HCT116 (cell line): ENCODE results near the gene SLC25A33. TPM values are rescaled to one million over a fixed set of nuclear protein-coding genes. Genes with fewer than 3 reads are reported as not detected.

Source experiments
- ATAC-seq: fragments of 200-7000 bp; cut with Tn5 transposase; 2 replicates; pipeline ENCODE4 v1.9.1; 2020; ENCODE audit warnings: mild to moderate bottlenecking, moderate library complexity
- BruUV-seq: library from RNA; stranded (reverse); fragments of 400-500 nt; replicated peaks from 2 replicates; lab custom pipeline; 2021; lab: Mats Ljungman, UMichigan
- CTCF ChIA-PET: fragments of 300-600 bp; sonication (Branson Sonifier 250); formaldehyde crosslinking; loops from one replicate; lab custom pipeline; 2021; ENCODE audit warnings: antibody characterized with exemption; lab: Charles Lee
- POLR2A ChIA-PET: fragments of 300-600, 350-600 bp; sonication (Branson Sonifier 250); formaldehyde crosslinking; loops from one replicate; lab custom pipeline; 2021; ENCODE audit warnings: antibody characterized with exemption; lab: Charles Lee
- RAD21 ChIA-PET, 2 experiments: fragments of 300-600 bp; sonication (Branson Sonifier 250); formaldehyde crosslinking; loops; one replicate each; lab custom pipeline; 2023; ENCODE audit warnings: low total read pairs in 2 of 2; ENCODE audit not compliant: uncharacterized antibody in 2 of 2, unreplicated experiment in 2 of 2, low non-redundant PET in 1 of 2; lab: Charles Lee
- DNase-seq: peaks from one replicate; pipeline ENCODE4 v3.0.0-alpha.2; 2010; ENCODE audit warnings: low read depth, low spot score
- H2AFZ ChIP-seq: fragments of 200-600 bp; shearing (Covaris generic), sonication (generic); 2 replicates; pipeline ENCODE4 v1.6.1; 2017; ENCODE audit warnings: low read depth, mixed run types, mixed read lengths, antibody characterized with exemption, low read length; ENCODE audit not compliant: poor library complexity, severe bottlenecking
- H3K27ac ChIP-seq: 2 replicates; pipeline ENCODE4 v1.5.1; 2012; ENCODE audit warnings: low read depth, low read length
- H3K27me3 ChIP-seq: fragments of 200-600 bp; sonication (generic); 2 replicates; pipeline ENCODE4 v1.6.1; 2016; ENCODE audit warnings: mixed run types, low read length, mixed read lengths; ENCODE audit not compliant: insufficient read depth
- H3K36me3 ChIP-seq, 2 experiments: fragments of 200-500 bp in 1 of 2; fragments of 200-600 bp in 1 of 2; sonication (Bioruptor generic) in 1 of 2; sonication (generic) in 1 of 2; 2 replicates each; pipeline versions ENCODE4 v1.5.1 to v1.6.1; 2014 to 2016; ENCODE audit warnings: low read length in 2 of 2, inconsistent platforms in 1 of 2, mixed read lengths in 1 of 2, mixed run types in 1 of 2; ENCODE audit not compliant: insufficient read depth in 2 of 2, control insufficient read depth in 1 of 2
- H3K4me1 ChIP-seq, 2 experiments: fragments of 200-600 bp in 1 of 2; sonication (generic) in 1 of 2; 2 replicates each; pipeline versions ENCODE4 v1.5.1 to v1.6.1; 2012 to 2017; ENCODE audit warnings: low read length in 2 of 2, inconsistent platforms in 1 of 2, mild to moderate bottlenecking in 1 of 2, mixed read lengths in 1 of 2, mixed run types in 1 of 2, moderate library complexity in 1 of 2; ENCODE audit not compliant: insufficient read depth in 2 of 2, control insufficient read depth in 1 of 2
- H3K4me2 ChIP-seq: fragments of 200-600 bp; sonication (generic); 2 replicates; pipeline ENCODE4 v1.6.1; 2017; ENCODE audit warnings: mixed run types, low read length, mixed read lengths
- H3K4me3 ChIP-seq, 2 experiments: fragments of 200-600 bp in 1 of 2; sonication (generic) in 1 of 2; replicated peaks in 1 of 2; 2 replicates each; pipeline ENCODE4 v1.5.1; 2011 to 2016; ENCODE audit warnings: low read length in 2 of 2, control low read depth in 1 of 2, low read depth in 1 of 2, mild to moderate bottlenecking in 1 of 2, mixed read lengths in 1 of 2, mixed run types in 1 of 2
- H3K79me2 ChIP-seq: fragments of 200-600 bp; sonication (generic); 2 replicates; pipeline ENCODE4 v1.6.1; 2017; ENCODE audit warnings: mild to moderate bottlenecking, mixed run types, low read length, moderate library complexity, mixed read lengths; ENCODE audit not compliant: insufficient read depth
- H3K9ac ChIP-seq: fragments of 200-600 bp; sonication (generic); 2 replicates; pipeline ENCODE4 v1.6.1; 2016; ENCODE audit warnings: low read length, mixed read lengths
- H3K9me2 ChIP-seq: fragments of 200-600 bp; sonication (generic), shearing (Covaris generic); 2 replicates; pipeline ENCODE4 v1.6.1; 2017; ENCODE audit warnings: mixed run types, mild to moderate bottlenecking, moderate library complexity; ENCODE audit not compliant: insufficient read depth
- H3K9me3 ChIP-seq, 2 experiments: fragments of 200-500 bp in 1 of 2; fragments of 200-600 bp in 1 of 2; sonication (Bioruptor generic) in 1 of 2; sonication (generic) in 1 of 2; 2 replicates each; pipeline ENCODE4 v1.6.1; 2014 to 2017; ENCODE audit warnings: low read length in 2 of 2, mixed read lengths in 2 of 2, inconsistent platforms in 1 of 2, low read depth in 1 of 2, mild to moderate bottlenecking in 1 of 2, mixed run types in 1 of 2, moderate library complexity in 1 of 2; ENCODE audit not compliant: control insufficient read depth in 1 of 2, insufficient read depth in 1 of 2
- H4K20me1 ChIP-seq: fragments of 200-600 bp; sonication (generic), shearing (Covaris generic); 2 replicates; pipeline ENCODE4 v1.6.1; 2017; ENCODE audit warnings: mixed run types, mild to moderate bottlenecking, moderate library complexity; ENCODE audit not compliant: insufficient read depth
- ATF3 ChIP-seq: IDR thresholded peaks from 2 replicates; pipeline ENCODE4 v1.6.1; 2012
- CBX3 ChIP-seq: IDR thresholded peaks from 2 replicates; pipeline ENCODE4 v1.6.1; 2012; ENCODE audit warnings: low read depth
- CTCF ChIP-seq, 3 experiments: fragments of 200-600 bp in 1 of 3; sonication (generic) in 1 of 3; IDR thresholded peaks in 2 of 3; conservative IDR thresholded peaks in 1 of 3; 2 replicates each; pipeline ENCODE4 v1.5.1; 2012 to 2017; ENCODE audit warnings: low read depth in 2 of 3, low read length in 2 of 3, antibody characterized with exemption in 1 of 3, borderline replicate concordance in 1 of 3, control low read depth in 1 of 3, mild to moderate bottlenecking in 1 of 3, mixed read lengths in 1 of 3, mixed run types in 1 of 3, moderate library complexity in 1 of 3; ENCODE audit not compliant: insufficient read depth in 1 of 3
- JUND ChIP-seq: IDR thresholded peaks from 2 replicates; pipeline ENCODE4 v1.6.1; 2012
- MAX ChIP-seq: IDR thresholded peaks from 2 replicates; pipeline ENCODE4 v1.6.1; 2012
- RAD21 ChIP-seq: IDR thresholded peaks from 2 replicates; pipeline ENCODE4 v1.6.1; 2012; ENCODE audit warnings: low read depth, mild to moderate bottlenecking
- SIN3A ChIP-seq: IDR thresholded peaks from 2 replicates; pipeline ENCODE4 v1.6.1; 2012; ENCODE audit warnings: low read depth
- SP1 ChIP-seq: IDR thresholded peaks from 2 replicates; pipeline ENCODE4 v1.6.1; 2012; ENCODE audit warnings: low read depth
- SRF ChIP-seq: IDR thresholded peaks from 2 replicates; pipeline ENCODE4 v1.6.1; 2012; ENCODE audit warnings: low read depth
- YY1 ChIP-seq: IDR thresholded peaks from 2 replicates; pipeline ENCODE4 v1.6.1; 2011; ENCODE audit warnings: low read length, low read depth, moderate library complexity, mild to moderate bottlenecking; ENCODE audit not compliant: insufficient replicate concordance; ENCODE audit errors: extremely low read depth
- ZFX ChIP-seq: fragments of 450-650 bp; IDR thresholded peaks from 2 replicates; pipeline ENCODE4 v1.6.1; 2017
- intact Hi-C: fragments of 100-400 bp; cut with micrococcal nuclease; formaldehyde crosslinking; loops from 2 replicates; pipeline ENCODE4 v1.10.0; 2022
- total RNA-seq: library from RNA; stranded (reverse); gene quantifications from one replicate; pipeline ENCODE4 v1.2.1, GENCODE V29; 2021; ENCODE audit not compliant: unreplicated experiment

SLC25A33 gene
- total RNA-seq, 1 experiment from 2014 or later = 9.8 TPM

DNA sequence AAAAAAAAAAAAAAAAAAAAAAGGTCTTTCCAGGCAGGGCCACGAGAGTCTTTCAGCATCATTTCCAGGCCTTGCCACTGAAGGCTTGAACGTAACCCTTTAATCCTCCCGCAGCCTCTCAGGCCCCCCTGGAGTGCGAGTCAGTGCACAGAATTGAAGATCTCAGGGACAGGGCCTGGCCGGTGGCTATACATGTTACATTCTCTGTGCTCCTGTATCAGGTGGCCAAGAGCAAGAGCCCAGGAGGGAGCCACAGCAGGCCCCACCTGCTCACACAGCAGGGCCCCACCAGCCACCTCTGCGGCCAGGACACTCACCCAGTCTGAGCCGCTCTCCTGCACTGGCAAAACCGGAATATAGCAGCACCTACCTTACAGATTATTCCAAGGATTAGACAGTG is 34.1 kb upstream of the SLC25A33 start:
- no peak overlapping the region for H3K9ac ChIP-seq
- ChIA-PET POLR2A (interaction anchor here (0.7 kb wide), 1 partner anchor 624 kb away, joined by 3 read pairs; no protein-coding TSS in a partner anchor), RAD21 (no interaction called here), CTCF (no interaction called here)
- DNase-seq = no peak
- H3K4me3 ChIP-seq = no peak overlapping the region
- H3K9me3 ChIP-seq = no peaks in the 10 kb centered on the region
- H3K9me2 ChIP-seq = no peaks in the 10 kb centered on the region
- H4K20me1 ChIP-seq = no peaks in the 10 kb centered on the region
- no peaks in the 10 kb centered on the region for H3K4me1 ChIP-seq
- no peaks in the 10 kb centered on the region for H3K79me2 ChIP-seq
- no peak for ATAC-seq
- H2AFZ ChIP-seq = no peak overlapping the region
- no peak overlapping the region for H3K27ac ChIP-seq
- no peaks in the 10 kb centered on the region for H3K27me3 ChIP-seq
- no TSS peak for BruUV-seq
- H3K4me2 ChIP-seq = no peak overlapping the region
- TF ChIP-seq CBX3 (no peak), ZFX (no peak), SIN3A (no peak), ATF3 (no peak), MAX (no peak), CTCF (IDR thresholded peaks at IDR 0.05 in 2 of 3, conservative IDR thresholded peaks at IDR 0.05 in 1 of 3; ENCODE audit: borderline replicate concordance in 1 of 3, insufficient read depth in 1 of 3, low read depth in 2 of 3, low read length in 2 of 3) (no peak), YY1 (no peak), RAD21 (no peak), SP1 (no peak), SRF (no peak), JUND (no peak)
- no peaks in the 10 kb centered on the region for H3K36me3 ChIP-seq
- intact Hi-C loops = no loop called here
